ENCODE data around the gene ZNF792. TPM values are rescaled to one million over a fixed set of nuclear protein-coding genes. Genes with fewer than 3 reads are reported as not detected.

The ZNF792 gene
- total RNA-seq, 4 donors from 2014 or later: 7.3 to 17.3 (median 7.7) TPM

GRCh38 chr19:35000338-35000646 lies 36.3 kb upstream of the ZNF792 start:
- TF ChIP-seq CTCF (IDR thresholded peaks at IDR 0.05; ENCODE audit: low read depth): no peak

DNA sequence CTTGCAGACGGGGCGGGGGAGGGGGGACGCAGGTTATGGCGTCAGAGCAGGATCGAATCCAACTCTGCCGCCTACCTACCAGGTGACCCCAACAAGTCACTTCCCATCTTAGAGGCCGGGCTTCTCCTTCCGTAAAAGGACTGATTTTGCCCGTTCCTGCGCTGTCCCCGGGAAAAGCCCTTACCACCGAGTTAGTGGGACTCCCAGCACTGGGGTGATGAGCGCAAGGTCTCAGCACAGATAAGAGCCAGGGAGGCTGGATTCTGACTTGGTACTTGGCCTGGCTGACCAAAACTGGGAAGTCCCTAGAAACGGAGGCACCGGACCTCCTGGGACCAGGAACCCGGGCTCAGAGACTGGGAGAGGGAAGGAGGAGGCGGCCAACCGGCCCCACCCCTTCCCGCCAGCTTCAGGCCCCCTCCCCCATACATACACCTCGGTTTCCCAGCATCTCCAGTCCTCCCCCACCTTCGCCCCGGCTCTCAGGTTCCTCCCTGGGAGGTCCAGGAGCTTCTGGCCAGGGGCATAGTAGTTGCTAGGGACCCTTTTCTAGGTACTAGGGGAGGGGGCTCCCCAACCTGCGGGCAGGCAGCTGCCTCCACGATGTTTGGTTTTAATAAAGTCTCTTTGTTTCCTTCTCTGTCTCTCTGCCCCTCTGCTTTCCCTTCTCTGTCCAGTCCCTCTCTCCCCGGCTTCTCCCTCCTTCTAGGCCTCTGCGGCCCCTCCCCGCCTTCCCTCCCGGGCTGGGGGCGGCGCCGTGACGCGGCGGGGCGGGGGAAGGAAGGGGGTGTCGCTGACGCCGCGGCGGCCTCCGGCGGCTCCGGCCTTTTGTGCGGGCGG lies 35.7 kb upstream of the ZNF792 start, which contains the start of gene GRAMD1A:
GRAMD1A (plus strand) TSS at position 826 of the 840 bp plus-strand sequence. CDS start 156 bp downstream, outside the sequence.
- TF ChIP-seq CTCF (IDR thresholded peaks at IDR 0.05; ENCODE audit: low read depth): no peak

GRCh38 chr19:34998777-34999497 lies 34.9 kb upstream of the ZNF792 start:
- no peak for TF ChIP-seq CTCF (IDR thresholded peaks at IDR 0.05; ENCODE audit: low read depth)

- TF ChIP-seq CTCF (IDR thresholded peaks at IDR 0.05; ENCODE audit: low read depth): no peak
Observed at GRCh38 chr19:34997071-34997617, 33.1 kb upstream of the ZNF792 start.

GRCh38 chr19:34995551-34995950 lies 31.5 kb upstream of the ZNF792 start:
- no peak for TF ChIP-seq CTCF (IDR thresholded peaks at IDR 0.05; ENCODE audit: low read depth)

- TF ChIP-seq CTCF (IDR thresholded peaks at IDR 0.05; ENCODE audit: low read depth): no peak
Observed at GRCh38 chr19:34994643-34995541, 30.9 kb upstream of the ZNF792 start.
